GM11168 (cell line): Measurements from ENCODE around the gene SLC1A7.

ENCODE experiments used
- in situ Hi-C: fragments of 300-500 bp; cut with MboI; formaldehyde crosslinking; loops from one replicate; pipeline ENCODE4 v1.12.0; 2022; ENCODE audit warnings: low sequenced_read_pairs; ENCODE audit not compliant: unreplicated experiment

Gene SLC1A7

DNA sequence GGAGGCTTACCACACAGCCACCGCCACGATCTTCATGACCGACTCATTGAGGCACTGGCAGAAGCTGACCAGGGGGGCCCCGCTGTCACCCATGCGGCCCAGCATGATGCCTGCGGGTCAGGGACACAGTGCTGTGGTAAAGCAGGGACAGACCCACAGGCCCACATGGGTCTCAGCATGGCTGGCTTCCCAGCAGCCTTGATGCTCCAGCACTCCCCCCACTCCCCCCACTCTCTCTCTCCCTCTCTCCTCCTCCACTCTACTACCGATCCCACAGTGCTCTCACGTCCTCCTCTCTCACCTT, 49.0 kb downstream of the SLC1A7 start:
- in situ Hi-C loops, result no loop called here

DNA sequence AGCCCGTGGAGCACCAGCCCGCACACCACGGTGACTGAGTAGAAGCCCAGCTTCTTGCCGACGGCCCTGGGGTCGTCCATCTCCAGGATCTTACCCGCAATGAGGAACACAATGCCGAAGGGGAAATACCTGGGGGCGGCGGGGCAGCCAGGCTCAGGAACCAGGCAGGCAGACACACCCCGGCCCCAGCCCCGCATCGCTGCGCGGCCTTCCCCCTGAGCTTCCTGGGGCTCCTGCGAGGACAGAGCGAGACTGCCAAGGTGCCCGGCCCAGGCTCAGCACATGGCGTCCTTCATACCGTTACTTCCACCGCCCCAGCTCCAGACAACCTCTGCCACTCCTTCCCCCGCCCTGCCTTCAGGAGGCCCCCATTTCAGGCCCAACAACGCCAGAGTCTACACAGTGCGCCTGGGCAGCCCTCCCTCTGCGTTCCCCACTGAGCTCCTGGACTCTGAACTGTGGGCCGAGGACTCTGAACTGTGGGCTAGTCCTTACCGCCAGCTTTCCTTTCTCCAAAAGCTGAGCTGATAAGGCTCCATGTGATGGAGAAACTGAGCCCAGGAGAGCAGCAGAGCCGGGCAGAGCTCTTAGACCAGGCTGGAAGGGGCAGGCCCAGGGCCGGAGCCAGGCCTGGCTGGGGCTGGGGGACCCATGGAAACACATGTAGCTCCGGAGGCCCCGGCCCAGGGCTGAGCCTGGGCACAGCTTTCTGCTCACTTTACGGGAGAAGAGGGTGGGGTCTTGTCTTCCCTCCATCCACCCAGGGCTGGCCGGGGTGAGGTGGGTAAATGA, 49.6 kb downstream of the SLC1A7 start:
- in situ Hi-C loops, result no loop called here

DNA sequence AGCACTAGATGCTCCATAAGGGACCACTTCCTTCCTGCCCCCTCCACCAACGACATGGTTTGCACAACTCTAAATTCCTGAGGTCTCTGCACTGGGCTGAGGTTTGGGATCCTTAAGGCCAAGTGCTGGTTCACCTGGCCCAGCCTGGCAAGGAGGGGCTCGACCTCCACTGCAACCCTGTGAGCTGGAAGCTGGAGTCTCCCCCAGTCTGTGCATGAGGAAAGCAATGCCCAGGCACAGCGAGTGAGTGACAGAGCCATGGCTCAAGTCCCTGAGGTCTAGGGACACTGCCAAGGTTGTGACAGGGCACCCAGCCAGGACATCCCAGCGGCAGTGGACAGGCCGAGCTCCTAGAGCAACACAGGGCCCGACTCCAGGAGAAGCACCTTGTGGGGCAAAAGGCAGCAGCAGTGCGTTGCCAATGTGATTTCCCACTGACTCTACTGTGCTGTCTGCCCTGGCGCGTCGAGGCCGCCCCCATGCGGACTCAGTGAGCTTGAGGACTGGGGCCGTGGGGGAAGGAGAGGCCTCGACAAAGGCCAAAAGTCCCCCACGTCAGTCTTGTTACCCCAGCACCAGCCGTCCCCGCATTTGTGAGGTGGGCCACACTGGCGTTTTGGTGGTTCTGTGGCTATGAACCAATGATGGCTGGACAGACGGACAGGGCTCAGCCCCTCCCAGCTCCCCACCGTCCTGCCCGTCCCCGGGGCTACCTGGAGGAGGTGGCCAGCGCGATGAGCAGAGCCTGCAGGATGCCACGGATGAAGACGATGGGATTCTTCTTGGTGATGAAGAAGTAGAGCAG, 50.4 kb downstream of the SLC1A7 start:
- in situ Hi-C loops, result no loop called here

DNA sequence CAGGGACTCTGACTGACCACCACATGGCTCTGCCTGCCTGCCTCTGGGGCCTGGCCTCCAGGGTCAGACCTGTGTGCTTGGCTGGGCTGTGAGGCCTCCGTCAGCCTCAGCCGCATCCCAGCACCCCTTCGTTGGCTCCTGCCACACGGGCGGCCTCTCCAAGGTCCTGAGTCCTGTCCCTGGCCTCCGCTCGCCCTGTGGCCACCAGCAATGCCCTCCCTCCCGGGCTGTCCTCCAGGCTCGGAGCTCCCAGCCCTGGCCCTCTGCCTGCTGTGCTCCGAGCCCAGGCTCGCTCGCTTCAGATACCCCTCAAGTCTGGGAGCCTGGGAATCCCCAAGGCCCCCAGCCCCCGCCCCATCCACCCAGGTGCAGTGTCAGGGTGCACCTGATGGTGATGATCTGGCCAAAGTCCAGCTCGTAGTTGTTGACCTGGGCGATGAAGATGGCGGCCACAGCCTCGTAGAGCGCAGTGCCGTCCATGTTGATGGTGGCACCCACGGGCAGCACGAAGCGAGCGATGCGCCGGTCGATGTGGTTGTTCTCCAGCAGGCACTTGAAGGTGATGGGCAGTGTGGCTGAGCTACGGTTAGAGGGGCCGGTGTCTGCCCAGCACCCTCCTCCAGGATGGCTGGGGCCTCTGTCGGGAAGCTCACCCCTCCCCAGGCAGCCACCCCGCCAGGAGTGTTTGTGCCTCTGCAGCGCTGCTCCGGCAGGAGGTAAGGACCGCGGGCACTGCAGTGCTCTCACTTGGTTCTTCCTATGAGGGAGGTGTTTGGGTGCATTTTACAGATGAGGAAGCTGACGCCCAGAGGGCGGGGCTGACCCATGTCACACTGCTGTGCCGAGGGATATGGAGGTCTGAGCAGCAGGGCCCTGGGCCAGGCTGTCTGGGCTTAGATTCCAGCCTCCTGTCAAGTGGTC, 52.0 kb downstream of the SLC1A7 start:
- in situ Hi-C loops, result no loop called here

DNA sequence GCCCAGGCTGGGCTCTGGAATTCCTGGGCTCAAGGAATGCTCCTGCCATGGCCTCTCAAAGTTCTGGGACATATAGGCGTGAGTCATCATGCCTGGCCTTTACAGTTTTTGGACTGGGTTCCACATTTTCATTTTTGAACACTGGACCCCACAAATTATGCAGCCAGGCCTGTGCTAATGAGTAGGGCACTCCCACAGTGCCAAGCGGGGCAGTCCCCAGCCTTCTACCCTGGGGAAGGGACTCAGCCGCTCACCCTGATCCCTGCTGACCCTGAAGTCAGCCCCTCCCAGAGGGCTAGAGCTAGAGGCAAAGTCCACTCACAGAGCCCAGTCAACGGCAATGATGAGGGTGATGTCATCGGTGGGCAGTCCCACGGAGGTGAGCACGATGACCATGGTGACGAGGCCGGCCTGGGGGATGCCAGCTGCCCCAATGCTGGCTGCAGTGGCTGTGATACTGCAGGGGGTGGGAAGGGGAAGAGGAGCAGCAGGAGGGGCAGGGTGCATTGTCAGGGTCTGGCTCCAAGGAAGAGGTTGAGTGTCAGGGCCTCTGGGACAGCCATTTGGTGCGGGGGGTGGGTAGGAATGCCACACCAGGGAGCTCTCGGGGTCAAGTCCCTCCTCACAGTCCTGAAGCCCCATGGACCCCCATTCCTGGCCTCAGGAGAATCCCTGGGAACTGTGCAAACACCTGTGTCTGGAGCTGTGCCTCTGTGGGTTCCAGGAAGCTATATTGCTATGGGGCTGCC, 52.8 kb downstream of the SLC1A7 start:
- in situ Hi-C loops, result no loop called here

DNA sequence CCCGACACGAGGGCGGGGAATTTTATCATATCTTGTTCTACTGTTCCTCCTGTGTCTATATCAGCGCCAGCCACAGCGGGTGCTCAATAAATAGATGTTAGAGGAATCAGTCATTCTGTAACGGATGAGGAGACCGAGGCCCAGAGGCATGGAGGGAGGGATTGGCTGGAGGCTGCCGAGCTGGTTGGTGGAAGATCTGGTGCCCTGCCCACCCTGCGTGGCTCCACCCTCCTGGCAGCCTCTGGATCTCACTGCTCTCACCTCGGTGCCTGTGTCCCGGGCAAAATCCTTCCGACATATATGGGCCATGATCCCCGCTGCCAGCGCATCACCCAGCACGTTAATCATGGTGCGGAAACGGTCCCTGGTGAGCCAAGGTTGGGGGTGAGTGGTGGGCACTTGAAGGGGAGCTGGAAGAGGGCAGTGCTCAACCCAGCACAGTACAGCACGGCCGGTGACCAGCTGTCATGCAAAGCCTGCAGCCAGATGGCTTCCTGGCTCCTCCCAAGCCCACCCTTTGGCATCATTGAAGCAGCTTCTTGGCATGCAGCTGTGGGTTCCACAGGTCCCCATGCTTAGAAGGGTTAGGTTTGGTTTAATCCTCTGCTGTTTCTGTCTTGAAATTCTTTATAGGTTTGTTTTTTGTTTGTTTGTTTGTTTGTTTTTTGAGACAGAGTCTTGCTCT, 53.7 kb downstream of the SLC1A7 start:
- in situ Hi-C loops, result no loop called here

DNA sequence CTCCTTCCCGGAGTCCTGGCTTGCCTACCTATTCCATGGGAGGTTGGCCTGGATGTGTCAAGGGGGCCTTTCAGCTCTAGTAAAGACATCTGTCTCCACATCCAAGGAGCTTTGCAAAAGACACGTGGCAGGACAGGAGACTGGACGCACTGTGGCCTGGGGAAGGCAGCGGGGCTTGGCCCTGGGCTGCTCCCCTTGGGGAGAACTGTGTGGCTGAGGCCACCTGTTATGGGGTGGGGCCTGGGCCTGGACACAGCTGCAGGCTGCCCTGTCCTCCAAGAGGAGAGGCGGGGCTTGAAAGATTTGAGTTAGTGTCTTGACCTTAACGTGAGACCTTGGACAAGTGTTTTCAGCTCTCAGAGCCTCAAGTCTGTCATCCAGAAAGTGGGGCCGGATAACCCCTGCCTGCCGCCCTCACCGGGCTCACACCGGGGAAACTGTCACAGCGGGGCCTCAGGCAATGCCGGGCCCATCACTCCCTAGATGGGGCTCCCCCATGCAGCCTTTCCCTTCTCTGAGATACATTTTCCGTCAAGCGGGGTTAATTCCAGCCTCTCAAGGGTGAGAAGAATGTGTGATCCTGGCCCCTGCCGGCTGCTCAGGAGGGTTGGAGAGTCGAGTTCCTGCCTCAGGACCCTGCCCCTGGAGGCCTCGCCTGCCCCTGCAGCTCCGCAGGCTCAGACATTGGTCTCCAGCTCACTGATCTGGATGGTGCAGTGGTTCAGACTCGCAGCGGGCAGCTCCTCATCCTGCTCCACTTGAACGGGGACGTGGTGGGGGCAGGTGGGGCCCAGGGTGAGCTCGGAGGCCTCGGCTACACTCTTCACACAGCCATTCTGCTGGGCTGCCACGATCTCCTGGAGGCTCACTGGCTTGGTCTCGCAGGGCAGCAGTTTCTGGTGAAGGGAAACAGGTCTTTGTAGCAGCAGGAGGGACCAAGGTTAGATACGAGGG, 54.8 kb downstream of the SLC1A7 start:
- in situ Hi-C loops, result no loop called here

DNA sequence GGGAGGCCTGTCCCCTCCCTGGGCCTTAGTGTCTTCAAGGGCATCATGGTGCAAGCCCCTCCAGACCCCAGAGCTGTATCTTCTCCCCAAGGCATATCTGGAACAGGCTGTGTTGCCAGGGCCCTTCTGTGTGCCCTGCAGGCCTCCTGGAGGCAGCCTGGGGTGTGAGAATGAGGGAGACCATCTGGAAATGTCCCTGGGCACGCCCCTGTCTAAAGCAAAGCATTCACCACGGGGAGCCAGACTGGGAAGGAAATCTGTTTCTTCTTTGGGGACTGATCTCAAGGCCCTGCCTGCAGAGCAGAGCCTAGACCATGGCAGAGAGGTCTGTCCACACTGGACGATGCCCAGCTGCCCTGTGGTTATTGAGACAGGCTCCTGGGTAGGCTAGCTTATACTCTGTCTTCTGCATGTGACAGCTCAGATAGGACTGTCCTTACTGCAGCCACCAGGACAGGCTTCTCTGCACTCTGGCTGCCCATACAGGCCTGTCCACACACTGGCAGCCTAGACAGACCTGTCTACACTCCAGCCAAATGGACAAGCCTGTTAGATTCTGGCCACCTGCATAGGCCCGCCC, 55.9 kb downstream of the SLC1A7 start:
- in situ Hi-C loops, result no loop called here

DNA sequence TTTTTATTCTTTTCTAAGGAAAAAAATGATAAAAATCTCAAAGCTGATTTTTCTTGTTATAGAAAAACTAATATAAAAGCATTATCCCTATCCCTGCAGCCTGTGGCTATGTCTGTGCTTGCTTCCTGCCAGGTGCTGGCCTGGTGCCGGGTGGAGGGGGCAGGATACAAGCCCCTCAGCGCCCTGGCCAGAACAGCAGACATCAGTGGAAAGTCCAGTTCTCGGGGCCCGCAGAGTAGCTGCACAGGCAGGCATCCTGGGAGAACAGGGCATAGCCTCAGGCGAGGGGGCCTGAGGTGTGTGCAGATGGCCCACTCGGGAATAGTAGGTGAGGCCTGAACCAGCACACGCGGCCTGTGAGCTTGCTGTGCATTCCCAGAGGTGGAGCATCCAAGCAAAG, 57.0 kb downstream of the SLC1A7 start:
- in situ Hi-C loops, result no loop called here

DNA sequence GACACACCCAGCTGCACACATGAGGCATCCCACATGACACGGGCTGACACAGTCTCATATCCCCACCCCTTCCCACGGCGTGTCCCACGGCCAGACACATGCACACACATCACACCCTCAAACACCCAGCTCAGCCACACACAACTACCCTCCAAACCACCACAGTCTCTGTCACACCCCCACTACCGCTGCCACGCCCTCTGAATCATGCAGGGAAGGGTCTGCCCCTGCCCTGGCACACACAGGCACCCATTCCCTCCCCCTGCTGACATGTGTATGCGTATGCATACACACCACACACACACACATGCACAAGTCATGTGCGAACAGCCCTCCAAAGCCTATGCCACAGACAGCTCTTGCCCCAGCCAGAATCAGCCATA, 57.9 kb downstream of the SLC1A7 start:
- in situ Hi-C loops, result no loop called here

DNA sequence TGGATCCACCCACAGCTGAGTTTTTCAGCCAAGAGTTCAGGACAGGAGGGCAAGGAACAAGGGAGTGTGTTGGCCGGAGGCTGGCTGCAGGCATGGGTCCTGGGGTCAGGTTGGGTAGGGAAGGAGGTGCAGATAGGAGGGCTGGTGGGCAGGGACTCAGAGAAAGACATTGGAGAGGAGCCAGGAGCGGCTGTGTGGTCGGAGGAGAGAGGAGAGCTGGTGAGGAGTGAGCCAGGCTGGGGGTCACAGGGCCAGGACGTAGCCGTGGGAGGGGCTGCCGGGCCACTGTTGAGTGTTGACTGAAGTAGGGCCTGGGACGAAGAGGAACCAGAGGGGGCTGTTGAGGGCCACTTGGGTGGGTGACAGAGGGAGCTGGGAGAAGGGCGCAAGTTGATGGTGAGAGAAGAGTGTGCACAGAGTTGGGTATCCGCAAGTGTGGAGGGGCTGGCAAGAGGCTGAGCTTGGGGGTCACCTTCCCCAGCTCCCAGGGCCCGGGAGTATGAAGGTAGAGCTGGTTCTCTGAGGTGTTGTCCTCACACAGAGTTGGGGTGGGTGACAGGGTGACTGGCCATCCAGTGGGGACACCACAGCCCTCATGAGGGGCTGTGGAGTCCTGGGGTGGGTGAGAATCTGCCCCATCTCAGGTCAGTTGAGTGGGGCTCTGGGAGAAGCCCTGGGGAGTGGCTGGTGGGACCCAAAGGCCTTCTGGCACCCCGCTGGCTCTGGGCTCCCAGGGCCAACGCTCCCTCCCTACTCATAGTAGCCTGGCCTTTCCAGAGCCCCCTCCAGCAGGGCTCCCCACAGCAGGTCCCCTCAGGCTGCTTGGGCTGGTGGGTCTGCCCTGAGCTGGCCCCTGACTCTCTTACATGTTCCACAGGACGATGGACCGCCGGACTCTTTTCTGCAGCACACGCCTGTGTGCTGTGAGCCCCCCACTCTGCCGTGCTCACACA, 58.5 kb downstream of the SLC1A7 start:
- in situ Hi-C loops, result no loop called here

DNA sequence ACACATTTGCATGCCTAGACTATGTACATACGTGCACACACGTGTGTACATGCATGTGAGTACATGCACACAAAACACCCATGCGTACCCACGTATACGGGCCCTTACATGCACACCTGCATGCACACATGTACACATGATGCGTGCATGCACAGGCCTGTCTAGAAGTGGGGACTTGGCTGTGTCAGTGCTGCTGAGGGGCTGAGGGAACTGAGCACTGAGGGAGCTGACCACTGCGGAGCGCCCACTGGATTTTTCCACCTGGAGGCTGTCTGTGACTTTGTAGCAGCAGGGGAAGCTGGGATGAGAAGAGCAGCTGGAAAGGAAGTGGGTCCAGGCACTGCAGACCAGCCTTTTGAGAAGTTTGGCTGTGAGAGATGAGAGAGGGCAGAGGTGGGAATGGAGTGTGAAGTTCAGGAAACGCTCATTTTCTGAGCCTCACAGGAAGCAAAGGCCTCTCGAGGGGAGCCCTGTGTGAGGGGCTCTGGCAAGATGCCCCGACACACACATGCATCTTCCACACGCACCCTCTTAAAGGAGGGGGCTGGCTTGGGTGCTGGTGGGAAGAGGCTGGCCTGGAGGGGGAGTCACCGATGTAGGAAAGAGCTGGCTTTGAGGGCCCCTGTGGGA, 59.5 kb downstream of the SLC1A7 start:
- in situ Hi-C loops, result no loop called here

DNA sequence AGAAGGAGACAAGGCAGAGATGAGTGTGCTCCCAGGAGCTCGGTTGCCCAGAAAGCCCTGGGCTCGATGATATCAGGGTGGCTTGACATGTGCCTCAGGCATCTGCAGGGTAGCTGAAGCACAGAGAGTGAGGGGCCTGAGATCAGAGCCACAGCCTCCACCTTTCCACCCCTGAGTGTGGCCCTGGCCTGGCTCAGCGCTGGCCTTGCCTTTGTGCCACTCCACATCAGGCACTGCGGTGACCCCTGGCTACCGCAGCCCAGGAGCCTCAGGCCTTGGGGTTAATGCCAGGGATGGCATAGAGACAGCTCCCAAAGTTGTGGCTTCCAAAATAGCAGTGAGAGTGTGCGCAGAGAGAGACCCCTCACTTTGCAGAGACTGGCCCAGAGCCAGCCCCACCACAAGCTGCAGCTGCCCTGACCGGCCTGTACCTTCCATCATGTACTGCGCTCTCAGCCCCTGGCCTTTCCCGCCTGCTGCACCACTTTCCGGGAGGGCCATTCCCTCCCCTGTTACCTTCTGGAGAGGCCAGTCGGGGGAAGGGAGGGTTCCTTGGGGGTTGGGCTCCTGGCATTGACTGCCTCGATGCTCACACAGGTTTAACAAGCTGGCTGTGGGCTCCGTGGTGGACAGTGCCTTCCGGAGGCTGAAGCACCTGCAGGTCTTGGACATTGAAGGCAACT, 60.9 kb downstream of the SLC1A7 start:
- in situ Hi-C loops, result no loop called here

DNA sequence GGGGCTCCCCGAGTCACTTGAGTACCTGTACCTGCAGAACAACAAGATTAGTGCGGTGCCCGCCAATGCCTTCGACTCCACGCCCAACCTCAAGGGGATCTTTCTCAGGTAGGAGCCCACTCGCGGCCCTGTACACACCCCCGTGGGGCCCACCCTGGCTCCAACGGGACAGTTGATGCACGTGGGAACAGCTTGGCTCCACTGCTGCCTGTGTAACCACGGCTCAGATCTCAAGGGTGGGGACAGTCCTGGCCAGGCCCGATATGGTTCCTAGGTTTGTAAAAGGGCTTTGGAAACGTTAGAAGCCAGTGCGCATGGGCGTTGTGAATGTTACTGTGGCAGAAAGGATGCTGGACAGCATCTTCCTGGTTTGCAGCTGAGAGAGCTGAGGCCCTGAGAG, 61.7 kb downstream of the SLC1A7 start:
- in situ Hi-C loops, result no loop called here

DNA sequence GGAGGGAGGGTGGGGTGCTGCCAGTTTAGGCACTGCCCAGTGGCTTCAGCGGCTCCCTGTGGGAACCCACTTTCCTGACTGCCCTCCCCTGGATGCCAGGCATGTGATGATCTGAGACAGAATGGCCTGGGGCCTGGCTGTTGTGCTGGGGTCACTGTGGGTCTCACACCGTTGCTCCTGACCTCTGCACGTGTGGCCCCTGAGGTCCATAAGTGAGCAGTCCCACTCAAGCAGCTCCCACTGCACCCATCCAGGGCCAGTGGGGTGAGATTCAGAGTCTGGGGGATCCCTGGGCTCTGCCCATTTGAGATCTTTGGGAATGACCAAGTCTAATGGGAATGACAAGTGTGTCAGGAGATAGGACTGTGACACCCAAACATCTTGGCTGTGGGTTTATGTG, 62.4 kb downstream of the SLC1A7 start:
- in situ Hi-C loops, result no loop called here

DNA sequence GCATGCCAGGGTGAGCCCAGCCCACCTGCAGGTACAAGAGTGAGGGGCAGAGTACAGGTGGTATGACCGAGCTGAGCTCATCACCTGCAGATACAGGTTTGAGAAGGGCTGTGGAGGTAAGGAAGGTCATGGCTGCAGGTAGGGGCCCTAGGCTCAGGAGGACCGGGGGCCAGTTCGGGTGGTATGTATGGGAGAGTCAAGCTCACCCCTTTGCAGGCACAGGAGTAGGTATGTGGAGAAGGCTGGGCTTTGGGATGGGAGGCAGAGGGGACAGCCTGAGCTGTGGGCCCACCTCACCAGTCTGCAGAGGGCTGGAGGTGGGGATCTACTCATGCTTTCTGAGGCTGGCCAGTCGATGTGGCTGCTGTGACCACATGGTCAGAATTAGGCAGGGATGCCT, 63.2 kb downstream of the SLC1A7 start:
- in situ Hi-C loops, result no loop called here
